NCI-H82 (cell line): Measurements from ENCODE around the gene AK5.
"Not testable (repeated sequence)": the region's sequence is repeated elsewhere in the genome, so short reads cannot be mapped to it uniquely, and the experiment has no call there.

ENCODE experiments used
- DNase-seq: peaks from one replicate; lab custom pipeline; 2025; lab: John Stamatoyannopoulos, UW

Gene AK5

DNA sequence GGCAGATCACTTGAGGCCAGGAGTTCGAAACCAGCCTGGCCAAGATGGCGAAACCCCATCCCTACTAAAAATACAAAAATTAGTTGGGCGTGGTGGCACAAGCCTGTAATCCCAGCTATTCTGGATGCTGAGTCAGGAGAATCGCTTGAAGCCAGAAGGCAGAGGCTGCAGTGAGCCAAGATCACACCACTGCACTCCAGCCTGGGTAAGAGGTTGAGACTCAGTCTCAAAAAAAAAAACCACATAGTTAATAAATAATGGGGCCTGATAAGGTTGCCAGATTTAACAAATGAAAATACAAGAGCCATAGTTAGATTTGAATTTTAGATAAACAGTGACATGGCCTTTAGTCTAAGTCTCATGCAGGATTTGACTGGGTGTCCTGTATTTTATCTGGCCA is 225.0 kb downstream of the AK5 start:
- DNase-seq, result no peak

DNA sequence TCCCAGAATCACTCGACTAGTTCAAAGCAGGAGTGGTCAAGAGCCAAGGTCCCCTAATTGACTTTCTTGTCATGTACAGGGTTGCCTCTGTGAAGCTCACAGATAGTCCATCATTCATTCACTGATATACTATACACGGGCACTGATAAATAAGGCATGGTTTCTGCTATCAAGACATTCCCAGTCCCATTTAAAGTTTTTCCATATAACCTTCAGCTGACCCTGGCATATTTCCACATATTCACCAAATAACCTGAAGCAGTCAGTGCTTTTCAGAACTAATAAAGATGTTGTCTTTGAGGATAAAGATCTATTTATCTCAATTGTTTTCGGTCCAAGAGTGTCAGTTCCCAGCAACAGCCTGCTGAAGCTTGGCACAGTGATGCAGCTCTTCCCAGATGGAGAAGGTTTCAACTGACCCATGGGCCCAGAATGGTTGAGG is 227.3 kb downstream of the AK5 start:
- no peak for DNase-seq

DNA sequence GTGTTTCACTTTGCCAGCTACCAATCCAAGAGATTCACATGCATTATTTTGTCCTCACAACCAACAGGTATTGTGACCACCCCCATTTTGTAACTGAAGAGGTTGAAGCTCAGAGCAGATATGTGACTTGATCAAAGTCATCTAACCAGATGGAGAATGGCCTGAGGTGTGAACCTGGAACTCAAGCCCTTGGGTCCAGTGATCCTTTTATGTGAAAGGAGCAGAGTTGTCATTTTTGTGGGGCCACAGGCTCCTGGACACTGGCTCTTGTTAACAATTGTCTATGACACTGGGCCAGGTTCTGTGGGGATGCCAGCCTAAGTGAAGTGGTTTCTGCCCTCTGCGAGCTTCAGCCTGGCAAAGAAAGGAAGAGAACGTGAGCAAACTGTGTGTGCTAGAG is 228.1 kb downstream of the AK5 start:
- no peak for DNase-seq

DNA sequence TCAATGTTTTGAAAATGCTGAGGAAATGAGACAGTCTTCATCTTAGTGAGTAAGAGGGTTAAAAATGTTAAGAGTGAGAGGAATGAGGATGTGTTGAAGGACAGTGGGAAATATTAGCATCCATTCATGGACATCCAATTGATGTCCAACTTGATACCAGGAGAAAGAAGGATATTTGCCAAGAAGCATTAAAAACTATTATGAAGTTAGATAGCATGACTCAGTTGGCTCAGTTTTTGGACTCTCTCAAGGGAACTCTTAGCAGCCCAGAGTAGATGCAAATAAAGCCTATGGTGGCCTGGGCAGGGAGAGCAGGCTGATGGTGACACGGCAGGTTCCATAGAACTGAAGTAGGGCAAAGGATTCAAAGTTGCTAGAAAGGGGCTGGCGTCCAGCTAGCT is 229.6 kb downstream of the AK5 start:
- DNase-seq, result no peak

DNA sequence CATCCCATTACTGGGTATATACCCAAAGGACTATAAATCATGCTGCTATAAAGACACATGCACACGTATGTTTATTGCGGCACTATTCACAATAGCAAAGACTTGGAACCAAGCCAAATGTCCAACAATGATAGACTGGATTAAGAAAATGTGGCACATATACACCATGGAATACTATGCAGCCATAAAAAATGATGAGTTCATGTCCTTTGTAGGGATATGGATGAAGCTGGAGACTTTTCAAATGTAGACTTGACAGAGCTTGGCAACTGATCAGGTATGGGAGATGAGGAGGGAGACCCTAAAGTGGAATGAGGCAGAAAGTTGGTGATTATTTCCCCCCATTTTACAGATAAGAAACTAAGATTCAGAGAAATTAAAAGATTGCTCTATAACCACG is 230.8 kb downstream of the AK5 start:
- DNase-seq, result not testable (repeated sequence)

DNA sequence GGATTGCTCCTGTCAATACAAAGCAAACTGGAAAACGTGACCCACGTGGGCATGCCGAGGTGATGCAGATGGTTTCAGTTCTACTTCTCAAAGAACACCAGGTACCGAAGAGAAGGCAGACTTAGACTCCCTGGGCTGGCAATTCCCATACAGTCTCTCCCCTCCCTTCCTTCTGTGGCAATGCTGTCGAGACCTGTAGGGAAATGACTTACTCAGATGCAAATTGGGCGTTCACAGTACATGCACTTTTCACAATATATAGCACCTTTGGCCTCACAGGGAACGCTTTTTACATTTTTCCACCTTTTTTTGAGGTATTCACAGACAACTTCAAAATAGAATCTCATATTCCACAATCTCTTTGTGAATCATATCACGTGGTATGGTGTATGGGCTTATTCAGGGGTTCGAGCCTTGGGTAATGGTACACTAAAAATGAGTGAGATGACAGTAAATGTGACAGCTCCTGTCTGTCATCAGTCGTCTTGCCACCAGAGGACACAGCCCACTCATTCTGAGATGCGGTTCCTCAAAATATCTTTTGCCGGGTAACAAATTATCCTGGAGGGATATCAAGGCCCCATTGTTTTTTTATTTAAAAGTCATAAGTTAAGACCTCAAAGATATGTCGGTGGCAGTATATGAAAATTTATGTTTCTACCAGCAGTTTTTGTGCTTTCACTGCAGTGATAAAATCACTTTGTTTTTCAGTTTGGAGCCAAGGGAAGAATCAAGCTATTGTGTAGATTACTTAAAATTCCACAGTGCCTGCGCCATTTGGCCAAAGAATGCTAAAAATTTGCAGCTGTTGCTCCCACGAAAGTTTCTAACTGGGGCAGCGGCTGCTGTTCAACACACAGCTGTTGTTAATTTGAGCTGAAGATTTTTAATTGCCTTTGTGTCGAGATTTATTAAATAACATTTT is 232.3 kb downstream of the AK5 start:
- no peak for DNase-seq

DNA sequence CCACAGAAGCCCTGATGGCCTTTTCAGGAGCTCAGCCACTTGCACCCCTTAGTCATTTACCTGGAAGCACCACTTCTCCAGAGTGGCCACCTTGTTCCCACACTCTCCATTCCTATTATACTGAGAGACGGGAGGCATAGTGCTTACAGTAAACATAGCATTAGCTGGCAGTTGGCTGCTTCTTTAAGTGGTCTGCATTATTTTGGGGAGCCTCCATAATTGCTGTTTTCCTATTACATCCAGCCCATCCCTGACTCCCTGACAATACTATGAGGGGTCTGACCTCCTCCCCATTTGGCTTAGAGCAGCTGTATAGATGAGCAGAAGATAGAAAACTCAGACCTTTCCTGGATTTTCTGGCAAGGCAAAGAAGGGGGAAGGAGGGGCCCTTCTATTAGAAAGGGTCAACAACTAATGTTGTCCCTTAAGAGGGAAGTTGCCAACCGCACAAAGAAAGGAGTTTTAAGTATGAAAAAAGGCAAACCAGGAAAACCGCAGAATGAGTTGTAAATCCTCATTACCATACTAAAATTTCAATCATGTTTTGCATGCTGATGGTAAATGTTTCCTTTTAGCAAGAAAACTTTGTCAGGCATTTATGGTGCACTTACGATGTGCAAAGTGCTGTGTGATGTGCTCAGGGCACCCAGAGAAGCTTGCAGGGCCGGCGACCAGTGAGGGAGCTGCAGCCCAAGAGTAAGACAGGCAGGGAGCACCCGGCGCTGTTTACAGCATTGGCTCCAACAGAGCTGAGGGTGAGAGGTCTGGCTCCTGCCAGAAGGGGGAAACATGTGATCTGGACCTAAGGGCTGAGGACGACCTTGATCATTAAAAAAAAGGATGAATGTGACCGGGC is 233.3 kb downstream of the AK5 start:
- peak; percentile 50 for DNase-seq

DNA sequence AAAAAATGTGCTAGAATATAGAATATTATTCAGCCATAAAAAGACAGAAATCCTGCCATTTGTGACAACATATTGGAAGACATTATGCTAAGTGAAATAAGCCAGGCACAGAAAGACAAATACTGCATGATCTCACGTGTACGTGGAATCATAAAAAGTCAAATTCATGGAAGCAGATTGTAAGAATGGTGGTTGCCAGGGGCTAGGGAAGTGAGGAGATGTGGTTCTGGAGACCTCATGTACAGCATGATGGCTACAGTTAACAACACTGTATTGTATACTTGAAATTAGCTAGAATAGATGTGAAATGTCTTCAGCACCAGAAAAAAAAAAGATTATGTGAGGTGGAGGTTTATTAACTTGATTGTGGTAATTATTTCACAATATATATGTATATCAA is 234.3 kb downstream of the AK5 start:
- DNase-seq, result no peak

DNA sequence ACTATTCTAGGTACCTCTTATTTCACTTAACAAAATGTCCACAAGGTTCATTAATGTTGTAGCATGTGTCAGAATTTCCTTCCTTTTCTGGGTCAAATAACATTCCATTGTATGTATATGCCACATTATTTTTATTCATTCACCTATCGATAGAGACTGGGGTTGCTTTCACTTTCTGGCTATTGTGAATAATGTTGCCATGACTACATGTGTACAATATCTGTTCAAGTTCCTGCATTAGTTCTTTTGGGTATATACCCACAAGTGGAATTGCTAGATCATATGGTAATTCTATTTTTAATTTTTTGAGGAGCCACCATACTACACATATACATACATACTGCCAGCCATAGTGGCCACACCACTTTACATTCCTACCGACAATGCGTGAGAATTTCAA is 242.2 kb downstream of the AK5 start:
- DNase-seq, result no peak

DNA sequence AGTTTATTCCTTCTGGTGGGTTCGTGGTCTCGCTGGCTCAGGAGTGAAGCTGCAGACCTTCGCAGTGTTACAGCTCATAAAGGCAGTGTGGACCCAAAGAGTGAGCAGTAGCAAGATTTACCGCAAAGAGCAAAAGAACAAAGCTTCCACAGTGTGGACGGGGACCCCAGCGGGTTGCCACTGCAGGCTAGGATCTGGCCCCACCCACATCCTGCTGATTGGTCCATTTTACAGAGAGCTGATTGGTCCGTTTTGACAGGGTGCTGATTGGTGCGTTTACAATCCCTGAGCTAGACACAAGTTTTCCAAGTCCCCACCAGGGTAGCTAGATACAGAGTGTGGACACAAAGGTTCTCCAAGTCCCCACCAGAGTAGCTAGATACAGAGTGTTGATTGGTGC is 249.3 kb downstream of the AK5 start:
- not testable (repeated sequence) for DNase-seq

DNA sequence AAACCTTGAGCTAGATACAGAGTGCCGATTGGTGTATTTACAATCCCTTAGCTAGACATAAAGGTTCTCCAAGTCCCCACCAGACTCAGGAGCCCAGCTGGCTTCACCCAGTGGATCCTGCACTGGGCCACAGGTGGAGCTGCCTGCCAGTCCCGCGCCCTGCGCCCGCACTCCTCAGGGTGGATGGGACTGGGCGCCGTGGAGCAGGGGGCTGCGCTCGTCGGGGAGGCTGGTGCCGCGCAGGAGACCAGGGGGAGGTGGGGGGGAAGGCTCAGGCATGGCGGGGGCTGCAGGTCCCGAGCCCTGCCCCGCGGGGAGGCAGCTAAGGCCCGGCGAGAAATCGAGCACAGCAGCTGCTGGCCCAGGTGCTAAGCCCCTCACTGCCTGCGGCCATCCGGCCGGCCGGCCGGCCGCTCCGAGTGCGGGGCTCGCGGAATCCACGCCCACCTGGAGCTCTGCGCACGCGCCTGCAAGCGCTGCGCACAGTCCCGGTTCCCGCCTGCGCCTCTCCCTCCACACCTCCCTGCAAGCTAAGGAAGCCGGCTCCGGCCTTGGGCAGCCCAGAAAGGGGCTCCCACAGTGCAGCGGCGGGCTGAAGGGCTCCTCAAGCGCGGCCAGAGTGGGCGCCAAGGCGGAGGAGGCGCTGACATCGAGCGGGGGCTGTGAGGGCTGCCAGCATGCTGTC is 249.9 kb downstream of the AK5 start:
- DNase-seq, result not testable (repeated sequence)

DNA sequence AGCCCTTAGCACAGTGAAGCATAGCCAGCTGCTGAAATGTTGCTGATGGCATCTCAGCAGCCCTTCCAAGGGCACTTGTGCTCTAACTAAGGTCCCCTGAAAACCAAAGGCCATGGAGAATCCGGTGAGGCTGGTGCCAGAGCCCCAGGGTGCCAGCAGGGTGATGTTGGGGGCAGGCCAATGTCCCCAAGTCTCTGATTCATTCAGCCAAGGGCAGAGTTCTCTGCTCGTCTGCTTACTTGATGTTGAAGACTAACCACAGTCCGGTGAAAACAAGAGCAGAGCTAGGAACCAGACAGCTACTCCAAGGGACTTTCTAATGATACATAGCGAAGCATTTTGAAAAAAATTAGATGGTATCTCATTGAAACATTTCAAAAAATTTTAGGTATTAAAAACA is 250.8 kb downstream of the AK5 start:
- no peak for DNase-seq

DNA sequence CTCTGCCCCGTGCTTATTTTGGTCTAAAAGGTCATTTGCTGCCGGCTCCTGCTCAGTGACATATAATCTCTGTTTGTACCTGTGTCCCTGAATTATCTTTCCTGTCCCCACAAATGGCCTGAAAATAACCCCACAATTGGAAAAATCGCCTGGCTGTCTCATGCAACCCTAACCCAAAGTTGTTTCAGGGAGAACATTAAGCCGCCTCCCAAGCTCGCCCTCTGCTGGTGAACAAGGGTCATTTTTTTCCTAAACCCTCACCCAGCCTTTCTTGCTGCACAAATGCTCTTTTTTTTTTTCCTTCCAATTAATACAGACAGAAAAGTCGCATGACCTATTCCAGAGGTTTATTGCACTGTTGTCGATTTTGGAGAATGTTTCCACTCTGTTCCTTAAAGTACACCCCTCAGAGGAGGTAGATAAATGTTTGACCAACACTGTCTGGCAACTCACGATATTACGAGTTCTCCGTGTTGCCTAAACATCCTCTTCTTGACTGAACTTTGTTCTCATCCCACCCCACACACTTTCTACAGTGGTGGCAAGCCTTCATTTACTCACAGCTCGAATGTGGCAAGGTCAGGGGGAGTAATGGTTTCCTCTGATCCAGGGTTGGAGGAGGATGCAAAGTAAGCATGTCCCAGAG is 252.0 kb downstream of the AK5 start:
- DNase-seq, result peak; percentile 69

DNA sequence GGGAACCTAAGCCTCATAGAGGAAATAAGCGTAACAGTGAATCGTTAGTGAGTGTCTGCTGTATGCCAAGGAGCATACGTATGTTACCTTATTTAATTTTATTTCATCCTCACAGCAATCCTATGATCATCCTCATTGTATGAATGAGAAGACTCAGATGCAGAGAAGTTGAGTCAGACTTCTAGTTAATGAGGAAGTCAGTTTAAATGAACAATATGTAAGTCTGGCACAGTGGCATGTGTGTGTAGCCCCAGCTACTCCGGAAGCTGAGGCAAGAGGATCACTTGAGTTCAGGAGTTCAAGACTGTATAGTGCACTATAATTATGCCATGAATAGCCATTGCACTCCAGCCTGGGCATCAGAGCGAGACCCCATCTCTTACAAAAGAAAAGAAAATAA is 252.6 kb downstream of the AK5 start:
- no peak for DNase-seq

DNA sequence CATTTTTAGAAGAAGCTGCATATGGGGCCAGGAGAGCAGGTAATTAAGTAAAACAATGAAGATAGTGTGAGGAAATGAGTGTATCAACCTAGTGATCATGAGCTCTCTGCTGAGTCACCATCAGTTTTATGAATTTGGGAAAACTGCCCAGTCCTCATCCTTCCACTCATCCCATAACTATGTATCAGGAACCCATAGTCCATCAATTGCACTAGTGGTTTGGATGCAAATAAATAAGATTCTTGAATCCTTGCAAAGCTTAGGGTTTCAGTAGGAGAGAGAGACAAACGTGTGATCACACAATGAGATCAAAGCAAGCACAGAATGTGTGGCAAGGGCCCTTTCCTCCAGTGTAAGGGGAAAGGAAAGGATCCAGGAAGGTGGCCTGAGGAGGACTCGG is 255.0 kb downstream of the AK5 start:
- DNase-seq, result no peak

DNA sequence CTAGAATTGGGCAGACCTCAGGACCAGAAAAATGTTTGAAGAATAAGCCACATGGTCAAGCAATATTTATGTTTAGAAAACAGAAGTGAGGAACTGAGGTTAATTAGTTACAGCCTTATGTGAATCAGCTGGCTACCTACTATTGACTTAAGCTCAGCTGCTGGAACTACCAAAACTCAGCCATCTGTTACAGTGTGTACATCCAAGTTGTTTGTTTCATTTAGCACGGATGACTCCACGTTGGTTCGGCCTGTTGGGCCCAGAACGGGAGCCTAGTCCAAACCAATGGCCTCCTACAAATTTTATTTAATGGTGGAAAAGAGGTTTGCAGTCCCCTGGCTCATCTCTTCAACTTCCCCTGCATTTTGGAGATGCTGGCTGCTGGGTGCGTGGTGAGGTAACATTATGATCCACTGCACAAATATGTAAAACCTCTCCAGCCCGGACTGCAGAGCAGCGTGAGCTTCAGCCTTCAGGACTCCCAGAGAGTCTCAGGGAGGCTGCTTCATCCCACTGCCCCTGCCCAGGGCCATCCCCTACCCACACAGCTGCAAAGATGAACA is 257.2 kb downstream of the AK5 start:
- peak; percentile 84 for DNase-seq

DNA sequence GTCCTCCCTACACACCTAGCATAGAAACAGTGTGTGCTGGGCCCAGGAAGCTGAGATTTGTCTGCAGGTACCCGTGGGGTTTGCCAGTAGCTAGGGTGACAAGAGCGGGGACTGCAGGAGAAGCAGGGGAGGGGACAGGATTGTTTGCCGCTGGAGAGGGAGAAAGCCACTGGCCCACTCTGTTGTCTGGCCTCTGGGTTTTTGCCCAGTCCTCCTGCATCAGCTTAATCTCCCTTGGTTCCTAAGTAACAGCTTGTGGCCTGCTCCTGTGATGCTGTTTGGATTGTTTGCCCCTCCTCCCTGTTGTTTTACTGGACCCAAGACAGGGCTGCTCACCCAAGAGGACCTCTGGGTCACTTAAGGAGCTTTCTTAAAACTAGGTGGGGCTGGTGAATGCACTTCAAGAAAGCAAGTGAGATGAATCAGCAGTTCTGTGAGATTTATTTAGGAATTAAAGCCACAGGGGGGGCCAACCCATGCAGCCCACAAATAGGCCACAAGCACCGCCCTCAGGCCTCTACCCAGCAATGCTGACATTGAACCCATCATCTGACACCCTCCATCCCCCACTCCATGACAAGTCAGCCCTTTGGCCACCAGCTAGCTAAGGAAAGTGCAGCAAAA is 257.8 kb downstream of the AK5 start:
- DNase-seq, result peak; percentile 97

DNA sequence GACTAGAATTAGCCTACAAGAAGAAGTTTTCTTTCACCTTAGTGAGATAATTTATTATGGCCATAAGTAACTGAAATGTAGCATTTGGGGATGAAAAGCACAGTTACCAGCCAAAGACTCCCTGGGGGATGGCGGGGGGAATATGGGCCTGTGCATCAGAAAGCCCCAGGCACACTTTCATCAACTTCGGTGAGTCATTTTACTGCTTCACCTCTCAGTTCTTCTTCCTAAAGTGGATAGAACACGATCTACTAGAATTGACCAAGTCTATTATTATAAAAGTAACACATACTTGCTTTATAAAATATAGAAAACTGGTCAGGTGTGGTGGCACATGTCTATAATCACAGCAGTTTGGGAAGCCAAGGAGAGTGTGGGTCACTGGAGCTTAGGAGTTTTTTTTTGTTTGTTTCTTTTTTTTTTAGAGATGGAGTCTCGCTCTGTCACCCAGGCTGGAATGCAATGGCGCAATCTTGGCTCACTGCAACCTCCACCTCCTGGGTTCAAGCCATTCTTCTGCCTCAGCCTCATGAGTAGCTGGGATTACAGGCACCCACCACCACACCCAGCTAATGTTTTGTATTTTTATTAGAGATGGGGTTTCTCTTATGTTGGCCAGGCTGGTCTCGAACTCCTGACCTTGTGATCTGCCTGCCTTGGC is 258.8 kb downstream of the AK5 start:
- DNase-seq, result no peak

DNA sequence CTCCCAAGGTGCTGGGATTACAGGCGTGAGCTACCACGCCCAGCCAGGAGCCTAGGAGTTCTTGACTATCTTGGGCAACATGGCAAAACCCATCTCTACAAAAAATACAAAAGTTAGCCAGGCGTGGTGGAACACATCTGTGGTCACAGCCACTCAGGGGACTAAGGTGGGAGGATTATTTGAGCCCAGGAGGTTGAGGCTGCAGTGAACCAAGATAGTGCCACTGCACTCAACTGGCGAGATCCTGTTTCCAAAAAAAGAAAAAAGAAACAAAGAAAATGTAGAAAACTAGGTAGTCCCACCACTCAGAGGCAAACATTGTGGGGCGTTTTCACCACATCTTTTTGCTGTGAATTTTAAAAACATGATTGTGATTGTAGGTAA is 259.3 kb downstream of the AK5 start:
- no peak for DNase-seq

DNA sequence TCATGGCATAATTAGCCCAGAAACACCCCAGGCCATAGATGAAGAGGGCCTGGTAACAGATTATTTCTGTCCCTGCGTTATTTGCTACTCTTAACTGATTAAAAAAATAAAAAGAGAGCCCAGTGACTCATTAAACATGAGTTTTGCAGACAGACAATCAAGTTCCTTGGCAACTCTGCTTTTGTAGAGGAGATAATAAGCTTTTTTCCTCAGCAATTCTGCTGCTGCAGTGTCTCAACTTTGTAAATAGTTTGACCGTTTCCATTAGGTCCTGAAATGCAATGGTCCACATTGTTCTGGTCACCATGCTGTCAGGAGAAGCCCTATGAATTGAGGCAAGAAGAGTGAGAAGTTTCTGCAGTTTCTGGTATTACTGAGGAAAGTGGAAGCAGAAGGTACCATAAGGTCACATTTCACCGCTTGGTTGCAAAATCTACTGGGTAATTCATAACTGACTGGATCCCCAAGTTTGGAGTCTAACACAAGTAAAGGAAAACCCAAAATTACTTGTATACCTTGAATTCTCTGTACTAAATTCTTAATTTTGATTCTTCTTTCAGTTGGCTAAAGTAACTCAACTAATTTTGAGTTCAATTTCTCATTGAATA is 261.1 kb downstream of the AK5 start:
- DNase-seq, result no peak
